GM19452 (cell line): ENCODE data around the gene SLC25A1.

Experiments used
- ATAC-seq: cut with Tn5 transposase; IDR thresholded peaks from one replicate; pipeline ENCODE4 v1.9.1; 2021; ENCODE audit not compliant: unreplicated experiment

Gene SLC25A1

GRCh38 chr22:19126309-19127273 lies 51.9 kb downstream of the SLC25A1 start:
- ATAC-seq = no peak
